Vagina (tissue), 2 donors: ENCODE results near the gene ARFIP1. TPM values are rescaled to one million over a fixed set of nuclear protein-coding genes. Genes with fewer than 3 reads are reported as not detected.
"Not testable (repeated sequence)": the region's sequence is repeated elsewhere in the genome, so short reads cannot be mapped to it uniquely, and the experiment has no call there.

Experiments used
- DNase-seq, 2 donors: peaks; one replicate each; pipeline ENCODE4 v3.0.0-alpha.2; 2017; ENCODE audit errors: extremely low spot score in 2 of 2
- H3K27ac ChIP-seq: fragments of 200-600 bp; sonication (generic); one replicate; pipeline ENCODE4 v1.5.1; 2019
- H3K27me3 ChIP-seq: fragments of 200-600 bp; sonication (generic); one replicate; pipeline ENCODE4 v1.5.1; 2019
- H3K36me3 ChIP-seq, 2 donors: fragments of 200-600 bp; sonication (generic); one replicate each; pipeline ENCODE4 v1.5.1; 2017 to 2019
- H3K4me1 ChIP-seq: fragments of 200-600 bp; sonication (generic); one replicate; pipeline ENCODE4 v1.5.1; 2019
- H3K4me3 ChIP-seq, 2 donors: fragments of 200-600 bp; sonication (generic); 1 replicate in 1 of 2; 2 replicates in 1 of 2; pipeline ENCODE4 v1.5.1; 2016 to 2019
- H3K9me3 ChIP-seq: fragments of 200-600 bp; sonication (generic); one replicate; pipeline ENCODE4 v1.5.1; 2019
- POLR2A ChIP-seq, 2 donors: fragments of 450-650 bp; IDR thresholded peaks; one replicate each; pipeline ENCODE4 v1.6.1; 2017; ENCODE audit warnings: antibody characterized with exemption in 2 of 2, mild to moderate bottlenecking in 2 of 2, moderate library complexity in 2 of 2
- POLR2AphosphoS5 ChIP-seq, 2 donors: sonication (generic); formaldehyde crosslinking; IDR thresholded peaks; one replicate each; pipeline ENCODE4 v1.9.0; 2017; ENCODE audit warnings: antibody characterized with exemption in 2 of 2, mild to moderate bottlenecking in 2 of 2, low read depth in 1 of 2; ENCODE audit not compliant: insufficient read depth in 1 of 2
- intact Hi-C: fragments of 100-400 bp; cut with DNase I; formaldehyde crosslinking; loops from one replicate; pipeline ENCODE4 v1.15.1; 2023
- total RNA-seq: library from RNA; depleted of rRNA; stranded (reverse); fragments of >200 nt; gene quantifications from one replicate; pipeline ENCODE4 v1.2.3, GENCODE V29; 2016
- TF ChIP-seq, protein P1 (sequence below), 3 experiments: fragments of 450-650 bp in 2 of 3; fragments of 200-600 bp in 1 of 3; sonication (generic) in 1 of 3; IDR thresholded peaks; one replicate each; pipeline ENCODE4 v1.5.1; 2017 to 2019; ENCODE audit warnings: antibody characterized with exemption in 3 of 3, mild to moderate bottlenecking in 2 of 3, moderate library complexity in 2 of 3

Gene ARFIP1
- total RNA-seq, 1 donor from 2014 or later, result 19.4 TPM

DNA sequence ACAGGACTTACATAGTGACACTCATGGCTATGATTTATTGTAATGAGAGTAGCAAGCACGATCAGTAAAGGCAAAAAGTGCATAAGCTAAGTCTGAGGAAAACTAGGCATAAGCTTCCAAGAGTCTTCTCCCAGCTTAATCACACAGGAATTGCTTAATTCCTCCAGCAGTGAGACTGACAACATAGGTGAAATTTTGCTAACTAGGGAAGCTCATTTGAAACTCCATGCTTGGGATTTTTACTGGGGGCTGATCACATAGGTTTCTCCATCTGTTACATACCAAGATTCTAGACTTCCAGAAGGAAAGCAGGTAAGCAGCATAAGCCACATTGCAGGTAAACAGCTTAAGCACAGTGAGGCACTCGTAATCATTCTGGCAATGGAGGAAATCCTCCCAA, 84.6 kb downstream of the ARFIP1 start:
- no peak overlapping the region for H3K27ac ChIP-seq
- H3K4me1 ChIP-seq, result no peaks in the 10 kb centered on the region
- DNase-seq, result no peak
- no peaks in the 10 kb centered on the region for H3K9me3 ChIP-seq
- no peaks in the 10 kb centered on the region for H3K27me3 ChIP-seq
- no peak overlapping the region for H3K4me3 ChIP-seq
- no peaks in the 10 kb centered on the region for H3K36me3 ChIP-seq
- intact Hi-C loops, result no loop called here
- TF ChIP-seq, protein P1, sequence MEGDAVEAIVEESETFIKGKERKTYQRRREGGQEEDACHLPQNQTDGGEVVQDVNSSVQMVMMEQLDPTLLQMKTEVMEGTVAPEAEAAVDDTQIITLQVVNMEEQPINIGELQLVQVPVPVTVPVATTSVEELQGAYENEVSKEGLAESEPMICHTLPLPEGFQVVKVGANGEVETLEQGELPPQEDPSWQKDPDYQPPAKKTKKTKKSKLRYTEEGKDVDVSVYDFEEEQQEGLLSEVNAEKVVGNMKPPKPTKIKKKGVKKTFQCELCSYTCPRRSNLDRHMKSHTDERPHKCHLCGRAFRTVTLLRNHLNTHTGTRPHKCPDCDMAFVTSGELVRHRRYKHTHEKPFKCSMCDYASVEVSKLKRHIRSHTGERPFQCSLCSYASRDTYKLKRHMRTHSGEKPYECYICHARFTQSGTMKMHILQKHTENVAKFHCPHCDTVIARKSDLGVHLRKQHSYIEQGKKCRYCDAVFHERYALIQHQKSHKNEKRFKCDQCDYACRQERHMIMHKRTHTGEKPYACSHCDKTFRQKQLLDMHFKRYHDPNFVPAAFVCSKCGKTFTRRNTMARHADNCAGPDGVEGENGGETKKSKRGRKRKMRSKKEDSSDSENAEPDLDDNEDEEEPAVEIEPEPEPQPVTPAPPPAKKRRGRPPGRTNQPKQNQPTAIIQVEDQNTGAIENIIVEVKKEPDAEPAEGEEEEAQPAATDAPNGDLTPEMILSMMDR (IDR thresholded peaks at IDR 0.05), result no peak
- no peak for TF ChIP-seq POLR2A (IDR thresholded peaks at IDR 0.05)
- TF ChIP-seq POLR2AphosphoS5 (IDR thresholded peaks at IDR 0.05; ENCODE audit: insufficient read depth in 1 of 2, low read depth in 1 of 2), result no peak

DNA sequence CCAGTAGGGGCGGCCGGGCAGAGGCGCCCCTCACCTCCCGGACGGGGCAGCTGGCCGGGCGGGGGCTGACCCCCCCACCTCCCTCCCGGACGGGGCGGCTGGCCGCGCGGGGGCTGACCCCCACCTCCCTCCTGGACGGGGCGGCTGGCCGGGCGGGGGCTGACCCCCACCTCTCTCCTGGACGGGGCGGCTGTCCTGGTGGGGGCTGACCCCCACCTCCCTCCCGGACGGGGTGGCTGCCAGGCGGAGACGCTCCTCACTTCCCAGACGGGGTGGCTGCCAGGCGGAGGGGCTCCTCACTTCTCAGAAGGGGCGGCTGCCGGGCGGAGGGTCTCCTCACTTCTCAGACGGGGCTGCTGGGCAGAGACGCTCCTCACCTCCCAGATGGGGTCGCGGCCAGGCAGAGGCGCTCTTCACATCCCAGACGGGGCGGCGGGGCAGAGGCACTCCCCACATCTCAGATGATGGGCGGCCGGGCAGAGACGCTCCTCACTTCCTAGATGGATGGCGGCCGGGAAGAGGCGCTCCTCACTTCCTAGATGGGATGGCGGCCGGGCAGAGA, 86.8 kb downstream of the ARFIP1 start:
- H3K27ac ChIP-seq, H3K27me3 ChIP-seq, intact Hi-C loops, H3K4me1 ChIP-seq, H3K4me3 ChIP-seq, H3K9me3 ChIP-seq, DNase-seq, H3K36me3 ChIP-seq: not testable (repeated sequence)

DNA sequence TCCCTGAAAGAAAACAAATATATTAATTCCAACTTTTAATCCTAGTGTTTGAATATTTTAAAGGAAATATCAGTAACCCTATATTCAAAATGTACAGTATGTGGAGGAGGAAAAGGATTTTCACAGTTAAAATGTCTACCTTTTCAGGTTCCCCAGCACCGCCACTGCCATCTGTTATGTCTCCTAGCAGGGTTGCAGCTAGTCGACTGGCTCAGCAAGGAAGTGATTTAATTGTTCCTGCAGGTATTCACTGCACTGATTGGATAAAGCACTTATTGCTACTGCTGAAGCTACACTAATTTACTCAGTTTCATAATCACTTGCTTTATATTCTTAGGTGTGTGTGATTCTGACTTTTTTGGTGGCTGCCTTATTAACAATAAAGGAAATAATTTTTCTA, 90.9 kb downstream of the ARFIP1 start:
- TF ChIP-seq POLR2A (IDR thresholded peaks at IDR 0.05) (no peak), POLR2AphosphoS5 (IDR thresholded peaks at IDR 0.05; ENCODE audit: insufficient read depth in 1 of 2, low read depth in 1 of 2) (no peak)
- TF ChIP-seq, protein P1 (IDR thresholded peaks at IDR 0.05), result no peak
- H3K27ac ChIP-seq, result no peak overlapping the region
- H3K27me3 ChIP-seq, result no peaks in the 10 kb centered on the region
- no peak for DNase-seq
- no peak overlapping the region for H3K4me3 ChIP-seq
- peaks cover 0 to 6% of the 10 kb centered on the region in 2 donors for H3K36me3 ChIP-seq
- H3K9me3 ChIP-seq, result no peaks in the 10 kb centered on the region
- H3K4me1 ChIP-seq, result no peaks in the 10 kb centered on the region
- intact Hi-C loops, result no loop called here

DNA sequence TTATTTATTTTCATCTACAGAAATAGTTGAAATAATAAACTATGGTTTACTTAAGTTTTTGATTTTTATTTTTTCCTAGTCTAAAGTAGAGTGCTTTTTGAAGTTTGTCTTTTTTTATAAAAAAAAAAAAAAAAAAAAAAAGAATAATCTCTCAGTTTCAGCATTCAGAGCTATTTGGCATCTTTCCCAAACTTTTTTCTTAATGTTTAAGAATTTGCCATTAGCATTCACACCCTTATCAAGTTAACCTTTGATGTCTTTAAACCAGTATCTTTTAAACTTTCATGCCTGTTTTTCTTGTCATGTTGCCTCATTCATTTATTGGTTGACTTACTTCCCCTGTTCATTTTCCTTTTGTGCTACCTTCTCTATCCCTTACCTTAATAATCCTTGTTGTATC, 95.5 kb downstream of the ARFIP1 start:
- Histone ChIP-seq H3K27me3 (no peaks in the 10 kb centered on the region), H3K9me3 (no peaks in the 10 kb centered on the region), H3K4me3 (no peak overlapping the region), H3K4me1 (no peaks in the 10 kb centered on the region), H3K36me3 (peaks cover 0 to 6% of the 10 kb centered on the region in 2 donors), H3K27ac (no peak overlapping the region)
- DNase-seq, result no peak
- TF ChIP-seq POLR2A (IDR thresholded peaks at IDR 0.05) (no peak), POLR2AphosphoS5 (IDR thresholded peaks at IDR 0.05; ENCODE audit: insufficient read depth in 1 of 2, low read depth in 1 of 2) (no peak)
- TF ChIP-seq, protein P1 (IDR thresholded peaks at IDR 0.05), result no peak
- intact Hi-C loops, result no loop called here

DNA sequence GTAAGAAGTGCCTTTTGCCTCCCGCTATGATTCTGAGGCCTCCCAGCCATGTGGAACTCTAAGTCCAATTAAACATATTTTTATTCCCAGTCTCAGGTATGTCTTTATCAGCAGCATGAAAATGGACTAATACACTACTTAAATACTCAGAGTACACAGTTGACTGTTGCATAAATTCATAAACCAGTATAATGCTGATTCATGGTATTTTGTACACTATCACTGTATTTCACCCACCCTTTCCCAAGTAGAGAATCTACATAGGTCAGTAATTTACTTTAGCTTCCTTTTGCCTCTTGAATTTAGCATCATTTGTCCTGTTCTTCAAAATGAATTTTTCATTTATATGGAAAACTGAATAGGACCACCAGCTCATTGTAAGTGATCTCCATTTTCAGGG, 98.1 kb downstream of the ARFIP1 start:
- H3K27me3 ChIP-seq, result no peaks in the 10 kb centered on the region
- no peak for DNase-seq
- peaks cover 0 to under 1% of the 10 kb centered on the region in 2 donors for H3K36me3 ChIP-seq
- no peak overlapping the region for H3K27ac ChIP-seq
- H3K4me3 ChIP-seq, result no peak overlapping the region
- no peaks in the 10 kb centered on the region for H3K9me3 ChIP-seq
- no peaks in the 10 kb centered on the region for H3K4me1 ChIP-seq
- no peak for TF ChIP-seq POLR2AphosphoS5 (IDR thresholded peaks at IDR 0.05; ENCODE audit: insufficient read depth in 1 of 2, low read depth in 1 of 2)
- no peak for TF ChIP-seq POLR2A (IDR thresholded peaks at IDR 0.05)
- intact Hi-C loops, result no loop called here

DNA sequence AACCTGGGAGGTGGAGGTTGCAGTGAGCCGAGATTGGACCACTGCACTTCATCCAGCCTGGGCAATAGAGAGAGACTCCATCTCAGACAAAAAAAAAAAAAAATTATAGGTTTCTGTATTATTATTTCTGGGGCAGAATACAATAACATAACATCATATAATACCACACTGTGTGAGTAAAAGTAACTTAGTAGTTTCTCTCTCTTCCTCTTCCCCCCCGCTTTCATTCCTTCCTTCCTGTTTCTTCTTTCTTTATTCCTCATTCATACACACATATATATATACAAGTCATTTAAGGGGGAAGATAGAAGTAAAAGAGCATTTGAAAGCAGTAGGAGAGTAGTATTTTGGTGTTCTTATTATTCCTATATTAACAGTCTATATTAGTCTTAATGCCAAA, 100.5 kb downstream of the ARFIP1 start:
- Histone ChIP-seq H3K27ac (no peak overlapping the region), H3K4me1 (no peaks in the 10 kb centered on the region), H3K27me3 (no peaks in the 10 kb centered on the region), H3K9me3 (no peaks in the 10 kb centered on the region), H3K36me3 (no peaks in the 10 kb centered on the region), H3K4me3 (no peak overlapping the region)
- TF ChIP-seq POLR2AphosphoS5 (IDR thresholded peaks at IDR 0.05; ENCODE audit: insufficient read depth in 1 of 2, low read depth in 1 of 2) (no peak), POLR2A (IDR thresholded peaks at IDR 0.05) (no peak)
- TF ChIP-seq, protein P1 (IDR thresholded peaks at IDR 0.05), result no peak
- no peak for DNase-seq
- intact Hi-C loops, result no loop called here
